Measurements from ENCODE around the gene PRKN.

DNA sequence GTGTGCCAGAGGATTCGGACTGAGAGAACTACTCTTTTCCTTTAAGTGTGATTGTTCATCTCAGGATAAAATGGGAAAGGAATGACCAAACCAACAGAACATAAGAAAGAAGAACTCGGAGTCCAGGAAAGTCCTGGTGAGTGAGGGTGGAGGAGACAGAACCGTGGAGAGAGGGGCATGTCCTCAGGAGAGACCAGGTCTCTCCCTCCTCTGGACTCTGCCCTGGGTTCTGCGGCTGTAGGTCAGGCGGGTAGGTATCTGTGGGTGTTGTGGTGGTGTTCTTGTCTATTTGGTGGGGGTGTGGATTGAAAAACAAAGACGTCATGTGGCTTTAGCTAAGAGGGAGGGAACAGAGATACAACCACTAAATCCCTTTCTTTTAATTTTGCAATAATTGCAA, 1424.6 kb downstream of the PRKN start:
- TF ChIP-seq, protein P1, sequence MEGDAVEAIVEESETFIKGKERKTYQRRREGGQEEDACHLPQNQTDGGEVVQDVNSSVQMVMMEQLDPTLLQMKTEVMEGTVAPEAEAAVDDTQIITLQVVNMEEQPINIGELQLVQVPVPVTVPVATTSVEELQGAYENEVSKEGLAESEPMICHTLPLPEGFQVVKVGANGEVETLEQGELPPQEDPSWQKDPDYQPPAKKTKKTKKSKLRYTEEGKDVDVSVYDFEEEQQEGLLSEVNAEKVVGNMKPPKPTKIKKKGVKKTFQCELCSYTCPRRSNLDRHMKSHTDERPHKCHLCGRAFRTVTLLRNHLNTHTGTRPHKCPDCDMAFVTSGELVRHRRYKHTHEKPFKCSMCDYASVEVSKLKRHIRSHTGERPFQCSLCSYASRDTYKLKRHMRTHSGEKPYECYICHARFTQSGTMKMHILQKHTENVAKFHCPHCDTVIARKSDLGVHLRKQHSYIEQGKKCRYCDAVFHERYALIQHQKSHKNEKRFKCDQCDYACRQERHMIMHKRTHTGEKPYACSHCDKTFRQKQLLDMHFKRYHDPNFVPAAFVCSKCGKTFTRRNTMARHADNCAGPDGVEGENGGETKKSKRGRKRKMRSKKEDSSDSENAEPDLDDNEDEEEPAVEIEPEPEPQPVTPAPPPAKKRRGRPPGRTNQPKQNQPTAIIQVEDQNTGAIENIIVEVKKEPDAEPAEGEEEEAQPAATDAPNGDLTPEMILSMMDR (conservative IDR thresholded peaks at IDR 0.05): no peak
- no peak for TF ChIP-seq EZH2 (IDR thresholded peaks at IDR 0.05; ENCODE audit: low read depth)
